GM12875 (cell line): ENCODE measurements around the gene UBR4.

Experiments used
- H3K4me3 ChIP-seq: one replicate; pipeline ENCODE4 v1.5.1; 2011; ENCODE audit warnings: low read depth, low read length, control low read depth
- CTCF ChIP-seq: IDR thresholded peaks from 2 replicates; pipeline ENCODE4 v1.5.1; 2011; ENCODE audit warnings: low read depth, mild to moderate bottlenecking, control low read depth, inconsistent platforms, low read length, moderate library complexity, borderline replicate concordance; ENCODE audit not compliant: insufficient read depth

UBR4 gene

GRCh38 chr1:19046972-19047731 lies 162.9 kb downstream of the UBR4 start:
- no peak overlapping the region for H3K4me3 ChIP-seq
- no peak for TF ChIP-seq CTCF

- H3K4me3 ChIP-seq, result no peak overlapping the region
- TF ChIP-seq CTCF, result no peak
These were observed 163.9 kb downstream of the UBR4 start for GRCh38 chr1:19045898-19046880.

GRCh38 chr1:19044975-19045831 lies 164.9 kb downstream of the UBR4 start:
- no peak overlapping the region for H3K4me3 ChIP-seq
- no peak for TF ChIP-seq CTCF

GRCh38 chr1:19044471-19044870 lies 165.6 kb downstream of the UBR4 start:
- no peak overlapping the region for H3K4me3 ChIP-seq
- no peak for TF ChIP-seq CTCF

GRCh38 chr1:19043579-19044443 lies 166.3 kb downstream of the UBR4 start:
- TF ChIP-seq CTCF, result no peak
- no peak overlapping the region for H3K4me3 ChIP-seq

DNA sequence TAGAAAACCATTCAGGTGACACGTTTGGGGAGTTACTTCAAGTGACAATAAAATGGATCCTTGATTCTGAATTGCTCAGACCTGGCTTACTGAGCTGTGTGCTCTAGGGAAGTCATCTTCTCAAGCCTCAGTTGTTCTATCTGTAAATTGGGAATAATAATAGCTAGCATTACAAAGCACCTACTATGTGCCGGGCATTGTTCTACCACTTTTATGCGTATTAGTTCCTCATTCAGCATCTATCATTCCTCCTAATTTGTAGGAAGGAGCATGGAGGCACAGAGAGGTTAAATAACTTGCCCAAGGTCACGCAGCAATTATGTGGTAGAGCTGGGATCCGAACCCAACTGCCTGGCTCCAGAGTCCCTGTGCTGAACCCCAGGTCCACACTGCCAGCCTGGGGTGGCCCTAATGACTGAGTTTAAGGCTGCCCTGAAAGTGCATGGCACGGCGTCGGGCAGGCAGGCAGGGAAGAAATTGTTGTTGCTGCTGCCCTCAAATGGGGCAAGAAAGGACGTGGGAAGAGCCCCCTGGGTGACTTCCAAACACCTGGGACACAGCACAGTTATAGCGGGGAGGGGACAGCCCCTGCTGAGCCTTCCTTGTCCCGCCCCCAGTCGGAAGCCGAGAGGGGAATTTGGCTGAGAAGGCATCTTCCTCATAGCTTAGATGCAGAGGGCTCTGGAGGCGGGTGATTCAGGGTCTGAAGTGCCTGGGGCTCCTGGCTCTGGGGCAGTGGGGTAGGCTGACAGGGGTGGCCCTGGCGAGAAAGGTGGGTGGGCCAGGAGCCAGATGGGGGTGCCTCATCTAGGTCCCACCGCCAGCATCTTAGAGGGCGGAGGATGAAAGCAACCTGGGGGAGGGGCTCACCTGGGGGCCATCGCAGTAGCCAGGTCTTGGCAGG lies 167.1 kb downstream of the UBR4 start:
- no peak for TF ChIP-seq CTCF
- no peak overlapping the region for H3K4me3 ChIP-seq
